ENCODE data around the gene UBASH3A.

The UBASH3A gene

DNA sequence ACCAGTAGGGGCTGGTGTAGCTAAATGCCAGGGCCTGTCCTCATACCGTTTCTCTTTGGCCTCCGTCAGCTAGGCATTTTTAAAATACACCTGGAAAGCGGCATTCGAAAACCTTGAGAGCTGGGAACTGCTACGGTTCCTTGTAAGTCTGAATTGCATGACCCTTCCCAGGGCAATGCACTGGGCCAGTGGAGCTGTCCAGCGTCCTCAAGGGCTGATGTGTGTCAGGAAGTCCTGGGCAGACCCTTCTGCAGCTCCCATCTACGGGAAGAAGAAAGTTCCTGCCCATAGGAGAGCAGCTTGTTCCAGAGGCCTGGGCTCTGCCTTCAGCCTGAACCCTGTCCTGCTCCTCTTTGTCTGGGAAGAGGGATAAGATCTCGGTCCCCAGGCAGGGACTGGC is 34.1 kb downstream of the UBASH3A start:
- no peak overlapping the region for H3K4me3 ChIP-seq (ENCODE audit: insufficient read length, low read depth)
- no peak for DNase-seq (ENCODE audit: low read depth, low spot score)
- TF ChIP-seq SUZ12 (IDR thresholded peaks at IDR 0.05; ENCODE audit: extremely low read depth, insufficient read depth, insufficient read length) (no peak), YY1 (IDR thresholded peaks at IDR 0.05; ENCODE audit: insufficient read depth, insufficient read length) (no peak), ZNF274 (IDR thresholded peaks at IDR 0.05; ENCODE audit: low read depth, low read length) (no peak)
- no peaks in the 10 kb centered on the region for H3K36me3 ChIP-seq (ENCODE audit: insufficient read depth, insufficient read length, low read length)
- peaks cover 1% of the 10 kb centered on the region; the same call in 1 of the 2 replicates for H3K9me3 ChIP-seq (ENCODE audit: insufficient read depth, low read length)
- H3K4me1 ChIP-seq (ENCODE audit: insufficient read depth, insufficient read length), result peaks cover 3% of the 10 kb centered on the region
- H3K9ac ChIP-seq (ENCODE audit: insufficient read length, low read depth), result no peak overlapping the region
- H3K27me3 ChIP-seq (ENCODE audit: insufficient read depth, insufficient read length), result peaks cover 22% of the 10 kb centered on the region

DNA sequence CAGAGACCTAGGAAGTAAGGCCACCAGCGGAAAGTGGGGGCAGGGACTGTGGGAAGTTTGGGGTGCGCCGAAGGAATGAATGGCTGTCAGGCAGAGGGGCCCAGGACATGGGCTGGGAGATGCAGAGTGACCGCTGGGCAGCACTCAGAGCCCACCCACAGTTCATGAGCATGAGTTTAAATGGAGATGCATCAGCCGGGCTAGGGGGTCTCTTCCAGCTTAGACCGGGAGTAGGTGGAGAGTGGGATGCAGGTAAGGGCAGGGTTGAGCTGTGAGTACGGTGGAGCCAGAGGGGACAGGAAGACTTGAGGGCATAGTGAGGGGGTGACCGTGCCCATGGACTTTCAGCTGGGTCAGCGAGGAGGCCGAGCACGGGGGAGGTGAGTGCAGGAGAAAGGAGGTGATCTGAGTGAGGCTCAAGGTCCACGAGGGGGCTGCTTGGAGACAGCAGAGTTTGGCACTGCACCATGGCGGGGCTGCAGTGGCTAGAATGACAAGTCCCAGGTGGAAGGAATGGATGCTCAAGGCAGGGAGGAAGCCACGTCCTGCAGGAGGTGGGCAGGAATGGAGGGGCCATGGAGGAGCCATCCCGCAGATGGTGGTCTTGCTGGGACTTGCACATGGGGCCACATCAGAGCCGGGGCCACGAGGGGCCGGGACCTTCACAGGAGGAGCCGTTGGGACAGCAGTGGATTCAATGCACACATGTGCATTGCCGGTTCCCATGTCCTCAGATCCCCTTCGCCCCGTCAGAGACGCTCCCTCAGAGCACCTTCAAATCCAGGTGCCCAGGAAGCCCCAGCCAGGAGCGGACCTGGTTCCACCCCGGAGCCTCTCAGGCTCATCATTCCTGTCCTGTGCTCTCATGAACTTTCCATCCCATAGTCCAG is 34.9 kb downstream of the UBASH3A start:
- Histone ChIP-seq H3K9ac (ENCODE audit: insufficient read length, low read depth) (no peak overlapping the region), H3K4me3 (ENCODE audit: insufficient read length, low read depth) (no peak overlapping the region), H3K9me3 (ENCODE audit: insufficient read depth, low read length) (no peaks in the 10 kb centered on the region; the same call in 1 of the 2 replicates), H3K36me3 (ENCODE audit: insufficient read depth, insufficient read length, low read length) (no peaks in the 10 kb centered on the region), H3K27me3 (ENCODE audit: insufficient read depth, insufficient read length) (peaks cover 17% of the 10 kb centered on the region), H3K4me1 (ENCODE audit: insufficient read depth, insufficient read length) (peaks cover 3% of the 10 kb centered on the region)
- TF ChIP-seq YY1 (IDR thresholded peaks at IDR 0.05; ENCODE audit: insufficient read depth, insufficient read length) (no peak), SUZ12 (IDR thresholded peaks at IDR 0.05; ENCODE audit: extremely low read depth, insufficient read depth, insufficient read length) (no peak), ZNF274 (IDR thresholded peaks at IDR 0.05; ENCODE audit: low read depth, low read length) (no peak)
- no peak for DNase-seq (ENCODE audit: low read depth, low spot score)

DNA sequence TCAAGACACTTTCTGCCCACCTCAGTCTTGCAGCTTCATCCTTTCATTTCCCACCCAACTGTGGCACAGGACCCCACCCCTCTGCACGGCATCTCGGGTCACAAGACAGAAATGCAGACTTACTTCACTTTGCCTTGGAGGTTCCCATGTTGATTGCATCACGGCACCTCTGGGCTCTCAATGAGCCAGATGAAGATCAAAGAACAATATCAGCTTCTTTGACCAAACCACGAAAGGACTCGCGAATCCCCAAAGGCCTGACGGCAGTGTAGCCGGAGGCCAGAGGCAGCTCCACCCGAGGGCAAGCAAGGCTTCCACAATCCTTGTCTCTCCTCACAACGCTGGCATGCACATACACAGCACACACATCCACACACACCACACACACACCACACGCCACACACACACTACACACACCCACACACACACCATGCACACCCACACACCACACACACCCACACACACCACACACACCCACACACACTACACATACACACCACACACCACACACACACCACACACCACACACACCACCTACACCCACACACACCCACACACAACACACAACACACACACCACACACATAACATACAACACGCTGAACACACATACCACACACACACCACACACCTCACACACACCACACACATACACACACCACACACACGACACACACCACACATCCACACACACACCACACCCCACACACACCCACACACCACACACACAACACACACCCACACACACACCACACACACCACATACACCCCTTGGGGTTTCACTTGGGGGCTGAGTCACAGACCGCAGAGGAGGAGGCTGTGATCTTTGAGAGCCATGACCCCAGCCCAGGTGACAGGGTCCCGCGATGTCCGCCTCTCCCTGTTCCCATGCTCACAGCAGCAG is 35.8 kb downstream of the UBASH3A start:
- Histone ChIP-seq H3K9me3 (ENCODE audit: insufficient read depth, low read length) (no peaks in the 10 kb centered on the region; the same call in 1 of the 2 replicates), H3K9ac (ENCODE audit: insufficient read length, low read depth) (no peak overlapping the region), H3K4me3 (ENCODE audit: insufficient read length, low read depth) (no peak overlapping the region), H3K4me1 (ENCODE audit: insufficient read depth, insufficient read length) (peaks cover 3% of the 10 kb centered on the region), H3K27me3 (ENCODE audit: insufficient read depth, insufficient read length) (peaks cover 15% of the 10 kb centered on the region), H3K36me3 (ENCODE audit: insufficient read depth, insufficient read length, low read length) (no peaks in the 10 kb centered on the region)
- TF ChIP-seq SUZ12 (IDR thresholded peaks at IDR 0.05; ENCODE audit: extremely low read depth, insufficient read depth, insufficient read length) (no peak), ZNF274 (IDR thresholded peaks at IDR 0.05; ENCODE audit: low read depth, low read length) (no peak), YY1 (IDR thresholded peaks at IDR 0.05; ENCODE audit: insufficient read depth, insufficient read length) (no peak)
- DNase-seq (ENCODE audit: low read depth, low spot score), result no peak

DNA sequence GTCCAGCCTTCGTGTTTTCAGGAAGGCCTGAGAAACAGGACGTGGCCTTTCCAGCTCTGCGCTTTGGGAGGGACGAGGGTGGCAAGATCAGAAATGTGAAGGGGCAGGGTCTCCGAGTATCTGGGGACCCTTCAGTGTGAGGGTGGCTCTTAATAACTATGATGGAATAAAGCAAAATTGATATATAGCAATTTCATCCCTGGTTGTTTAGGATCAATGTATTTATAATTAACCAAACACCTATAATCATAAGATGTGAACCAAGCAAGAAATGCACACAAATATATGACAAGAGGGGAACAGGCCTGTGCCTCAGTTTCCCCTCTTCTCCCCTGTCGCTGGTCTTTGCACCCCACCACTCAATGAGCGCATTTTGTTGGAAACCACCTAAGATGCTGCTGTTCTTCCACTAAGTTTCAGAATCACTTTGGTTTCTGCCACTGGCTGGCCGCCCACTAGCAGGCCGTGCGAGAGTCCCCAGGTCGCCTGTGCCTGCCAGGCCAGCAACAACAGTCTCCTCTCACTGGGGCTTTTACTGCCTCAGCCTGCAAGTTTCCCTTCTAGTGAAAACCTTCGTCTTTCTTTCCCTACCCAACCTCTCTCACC is 36.6 kb downstream of the UBASH3A start:
- Histone ChIP-seq H3K9ac (ENCODE audit: insufficient read length, low read depth) (no peak overlapping the region), H3K9me3 (ENCODE audit: insufficient read depth, low read length) (no peaks in the 10 kb centered on the region; the same call in 1 of the 2 replicates), H3K36me3 (ENCODE audit: insufficient read depth, insufficient read length, low read length) (no peaks in the 10 kb centered on the region), H3K27me3 (ENCODE audit: insufficient read depth, insufficient read length) (peaks cover 8% of the 10 kb centered on the region), H3K4me1 (ENCODE audit: insufficient read depth, insufficient read length) (peaks cover 3% of the 10 kb centered on the region), H3K4me3 (ENCODE audit: insufficient read length, low read depth) (no peak overlapping the region)
- TF ChIP-seq SUZ12 (IDR thresholded peaks at IDR 0.05; ENCODE audit: extremely low read depth, insufficient read depth, insufficient read length) (no peak), YY1 (IDR thresholded peaks at IDR 0.05; ENCODE audit: insufficient read depth, insufficient read length) (no peak), ZNF274 (IDR thresholded peaks at IDR 0.05; ENCODE audit: low read depth, low read length) (no peak)
- no peak for DNase-seq (ENCODE audit: low read depth, low spot score)

DNA sequence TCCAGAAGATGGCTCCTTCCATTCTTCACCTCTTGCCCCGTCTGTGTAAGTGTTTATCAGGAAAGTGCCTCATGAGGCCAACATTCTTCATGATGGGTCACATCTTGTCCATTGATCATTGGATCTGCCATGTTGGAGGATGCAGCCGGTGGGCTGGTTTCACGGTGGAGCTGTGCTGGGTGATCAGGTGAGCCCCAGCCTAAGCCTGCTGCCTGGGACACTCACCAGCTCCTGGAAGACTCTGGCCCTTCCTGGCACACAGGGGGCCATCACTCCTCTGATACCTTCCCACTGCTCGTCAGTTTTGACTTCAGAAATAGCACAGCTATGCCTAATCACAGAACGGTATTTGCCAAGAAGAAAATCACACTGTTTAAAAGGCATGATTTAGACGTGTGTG is 38.3 kb downstream of the UBASH3A start:
- Histone ChIP-seq H3K4me3 (ENCODE audit: insufficient read length, low read depth) (no peak overlapping the region), H3K9ac (ENCODE audit: insufficient read length, low read depth) (no peak overlapping the region), H3K27me3 (ENCODE audit: insufficient read depth, insufficient read length) (no peaks in the 10 kb centered on the region), H3K36me3 (ENCODE audit: insufficient read depth, insufficient read length, low read length) (no peaks in the 10 kb centered on the region), H3K9me3 (ENCODE audit: insufficient read depth, low read length) (no peaks in the 10 kb centered on the region; the same call in 1 of the 2 replicates), H3K4me1 (ENCODE audit: insufficient read depth, insufficient read length) (peaks cover 3% of the 10 kb centered on the region)
- no peak for DNase-seq (ENCODE audit: low read depth, low spot score)
- TF ChIP-seq SUZ12 (IDR thresholded peaks at IDR 0.05; ENCODE audit: extremely low read depth, insufficient read depth, insufficient read length) (no peak), ZNF274 (IDR thresholded peaks at IDR 0.05; ENCODE audit: low read depth, low read length) (no peak)

DNA sequence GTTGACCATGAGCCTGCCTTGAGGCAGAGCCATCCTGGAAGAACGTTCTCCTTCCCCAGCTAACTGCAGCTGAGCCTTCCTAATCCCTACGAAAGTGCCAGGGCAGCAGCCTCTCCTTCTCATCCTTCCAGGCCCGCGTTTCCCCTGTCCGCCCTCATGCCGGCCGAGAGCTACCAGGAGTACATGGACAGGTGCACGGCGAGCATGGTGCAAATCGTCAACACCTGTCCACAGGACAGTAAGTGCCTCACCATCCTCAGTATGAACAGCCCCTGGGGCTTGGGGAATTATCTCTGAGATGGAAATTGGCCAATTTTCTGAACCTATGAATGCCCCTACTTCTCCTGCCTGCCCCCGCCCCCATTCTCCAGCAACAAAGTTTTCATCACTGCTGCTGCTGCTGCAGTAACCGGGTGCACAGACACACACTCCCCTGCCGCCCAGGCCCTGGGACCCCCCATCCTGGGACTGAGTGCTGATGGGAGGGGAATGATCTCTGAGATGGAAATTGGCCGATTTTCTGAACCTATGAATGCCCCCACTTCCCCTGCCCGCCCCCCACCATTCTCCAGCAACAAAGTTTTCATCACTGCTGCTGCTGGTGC is 39.6 kb downstream of the UBASH3A start:
- DNase-seq (ENCODE audit: low read depth, low spot score), result no peak
- H3K27me3 ChIP-seq (ENCODE audit: insufficient read depth, insufficient read length), result no peaks in the 10 kb centered on the region
- H3K9ac ChIP-seq (ENCODE audit: insufficient read length, low read depth), result no peak overlapping the region
- H3K4me1 ChIP-seq (ENCODE audit: insufficient read depth, insufficient read length), result peaks cover 3% of the 10 kb centered on the region
- no peak overlapping the region for H3K4me3 ChIP-seq (ENCODE audit: insufficient read length, low read depth)
- no peaks in the 10 kb centered on the region for H3K36me3 ChIP-seq (ENCODE audit: insufficient read depth, insufficient read length, low read length)
- no peak for TF ChIP-seq ZNF274 (IDR thresholded peaks at IDR 0.05; ENCODE audit: low read depth, low read length)
- no peak for TF ChIP-seq SUZ12 (IDR thresholded peaks at IDR 0.05; ENCODE audit: extremely low read depth, insufficient read depth, insufficient read length)
- TF ChIP-seq YY1 (IDR thresholded peaks at IDR 0.05; ENCODE audit: insufficient read depth, insufficient read length), result no peak
- no peaks in the 10 kb centered on the region for H3K9me3 ChIP-seq (ENCODE audit: insufficient read depth, low read length)
